ENCODE data around the gene KYNU. TPM values are rescaled to one million over a fixed set of nuclear protein-coding genes. Genes with fewer than 3 reads are reported as not detected.

Gene KYNU
- total and polyA plus RNA-seq, 2 donors (not counting 1 experiment from before 2014, with no cell fraction given) = 0.26 to 4.6 TPM

DNA sequence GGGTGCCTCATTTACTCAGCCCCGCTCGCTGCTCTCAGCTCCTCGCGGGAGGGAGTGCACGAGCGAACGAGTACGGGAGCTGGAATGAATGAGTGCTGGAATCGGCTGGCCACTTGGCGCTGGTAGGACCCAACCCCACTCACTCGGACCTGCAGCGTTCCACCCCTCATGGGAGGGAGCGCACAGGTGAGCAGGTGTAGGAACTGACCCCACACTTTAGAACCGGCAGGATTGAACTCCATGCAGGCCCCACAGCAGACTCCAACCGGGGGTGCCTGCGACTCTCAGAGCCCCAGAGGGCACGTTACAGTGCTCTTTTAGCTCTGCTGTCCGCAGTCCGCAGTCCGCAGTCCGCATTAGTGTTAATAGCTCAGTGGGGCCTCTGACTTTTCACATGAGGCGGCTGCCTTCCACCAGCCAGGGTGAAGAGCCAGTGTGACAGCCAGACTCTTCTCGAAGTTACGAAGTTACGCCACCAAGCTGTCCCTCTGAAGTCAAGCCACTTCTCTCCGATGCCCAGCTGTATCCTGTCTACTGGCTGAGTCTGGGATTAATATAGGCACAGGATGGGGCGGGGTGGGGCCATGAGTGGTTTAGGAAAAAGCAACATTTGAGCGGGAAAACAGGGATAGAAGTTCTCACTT, 149.1 kb downstream of the KYNU start:
- Histone ChIP-seq H3K4me2 (ENCODE audit: extremely low read depth, insufficient read depth, low read length) (no peak overlapping the region), H3K9me3 (ENCODE audit: control insufficient read depth, insufficient read depth, low read depth, low read length) (no peaks in the 10 kb centered on the region), H3K79me2 (ENCODE audit: control insufficient read depth, insufficient read depth, low read length) (no peaks in the 10 kb centered on the region), H4K20me1 (ENCODE audit: control insufficient read depth, extremely low read depth, insufficient read depth, low read length) (no peaks in the 10 kb centered on the region), H3K27me3 (ENCODE audit: control insufficient read depth, insufficient read depth, low read length) (no peaks in the 10 kb centered on the region), H3K4me1 (ENCODE audit: control insufficient read depth, extremely low read depth, insufficient read depth, low read length) (peaks cover 2% of the 10 kb centered on the region), H3K27ac (ENCODE audit: insufficient read depth, low read length) (no peak overlapping the region), H3K9ac (ENCODE audit: insufficient read depth, low read length) (no peak overlapping the region), H3K4me3 (replicated peaks in 1 of 4; ENCODE audit: control extremely low read depth in 1 of 4, insufficient read depth in 1 of 4, low read depth in 3 of 4, low read length in 4 of 4) (peak overlapping the region in 1 of 4 experiments; percentile 14), H3K36me3 (ENCODE audit: control insufficient read depth, insufficient read depth, low read length) (no peaks in the 10 kb centered on the region), H2AFZ (ENCODE audit: low read length) (no peak overlapping the region)
- TF ChIP-seq EZH2 (IDR thresholded peaks at IDR 0.05; ENCODE audit: low read length, missing control alignments) = no peak
- TF ChIP-seq CTCF (conservative IDR thresholded peaks at IDR 0.05 in 1 of 2, IDR thresholded peaks at IDR 0.05 in 1 of 2; ENCODE audit: low read depth in 1 of 2, low read length in 2 of 2) = no peak
- no peak for DNase-seq (ENCODE audit: low read depth in 2 of 2)

DNA sequence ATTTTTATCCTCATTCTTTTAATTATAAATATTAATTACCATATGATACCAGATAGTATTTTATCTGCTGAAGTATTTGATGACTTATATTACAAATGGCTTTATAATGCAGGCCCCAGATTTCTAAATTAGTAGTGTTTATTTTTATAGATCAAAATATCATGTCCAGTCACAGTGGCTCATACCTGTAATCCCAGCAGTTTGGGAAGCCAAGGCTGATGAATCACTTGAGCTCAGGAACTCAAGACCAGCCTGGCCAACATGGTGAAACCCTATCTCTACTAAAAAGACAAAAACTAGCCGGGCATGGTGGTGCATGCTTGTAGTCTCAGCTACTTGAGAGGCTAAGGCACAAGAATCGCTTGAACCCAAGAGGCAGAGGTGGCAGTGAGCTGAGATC, 151.7 kb downstream of the KYNU start:
- H3K4me2 ChIP-seq (ENCODE audit: extremely low read depth, insufficient read depth, low read length) = no peak overlapping the region
- H3K4me3 ChIP-seq (replicated peaks in 1 of 4; ENCODE audit: control extremely low read depth in 1 of 4, insufficient read depth in 1 of 4, low read depth in 3 of 4, low read length in 4 of 4) = no peak overlapping the region
- H3K4me1 ChIP-seq (ENCODE audit: control insufficient read depth, extremely low read depth, insufficient read depth, low read length) = peaks cover 2% of the 10 kb centered on the region
- H2AFZ ChIP-seq (ENCODE audit: low read length) = no peak overlapping the region
- H4K20me1 ChIP-seq (ENCODE audit: control insufficient read depth, extremely low read depth, insufficient read depth, low read length) = no peaks in the 10 kb centered on the region
- H3K9ac ChIP-seq (ENCODE audit: insufficient read depth, low read length) = no peak overlapping the region
- TF ChIP-seq EZH2 (IDR thresholded peaks at IDR 0.05; ENCODE audit: low read length, missing control alignments) = no peak
- no peak for TF ChIP-seq CTCF (conservative IDR thresholded peaks at IDR 0.05 in 1 of 2, IDR thresholded peaks at IDR 0.05 in 1 of 2; ENCODE audit: low read depth in 1 of 2, low read length in 2 of 2)
- H3K79me2 ChIP-seq (ENCODE audit: control insufficient read depth, insufficient read depth, low read length) = no peaks in the 10 kb centered on the region
- no peaks in the 10 kb centered on the region for H3K36me3 ChIP-seq (ENCODE audit: control insufficient read depth, insufficient read depth, low read length)
- no peak overlapping the region for H3K27ac ChIP-seq (ENCODE audit: insufficient read depth, low read length)
- no peaks in the 10 kb centered on the region for H3K27me3 ChIP-seq (ENCODE audit: control insufficient read depth, insufficient read depth, low read length)
- peak in 1 of 2 donors; percentile 60 for DNase-seq (ENCODE audit: low read depth in 2 of 2)
- H3K9me3 ChIP-seq (ENCODE audit: control insufficient read depth, insufficient read depth, low read depth, low read length) = no peaks in the 10 kb centered on the region

GRCh38 chr2:143030127-143030526, 152.7 kb downstream of the KYNU start:
- no peak overlapping the region for H3K4me2 ChIP-seq (ENCODE audit: extremely low read depth, insufficient read depth, low read length)
- H3K4me3 ChIP-seq (replicated peaks in 1 of 4; ENCODE audit: control extremely low read depth in 1 of 4, insufficient read depth in 1 of 4, low read depth in 3 of 4, low read length in 4 of 4) = no peak overlapping the region
- no peak overlapping the region for H3K27ac ChIP-seq (ENCODE audit: insufficient read depth, low read length)
- H3K9me3 ChIP-seq (ENCODE audit: control insufficient read depth, insufficient read depth, low read depth, low read length) = no peaks in the 10 kb centered on the region
- H3K27me3 ChIP-seq (ENCODE audit: control insufficient read depth, insufficient read depth, low read length) = no peaks in the 10 kb centered on the region
- no peaks in the 10 kb centered on the region for H4K20me1 ChIP-seq (ENCODE audit: control insufficient read depth, extremely low read depth, insufficient read depth, low read length)
- peak in 1 of 2 donors; percentile 1 for DNase-seq (ENCODE audit: low read depth in 2 of 2)
- peaks cover 2% of the 10 kb centered on the region for H3K4me1 ChIP-seq (ENCODE audit: control insufficient read depth, extremely low read depth, insufficient read depth, low read length)
- no peak overlapping the region for H2AFZ ChIP-seq (ENCODE audit: low read length)
- H3K79me2 ChIP-seq (ENCODE audit: control insufficient read depth, insufficient read depth, low read length) = no peaks in the 10 kb centered on the region
- no peaks in the 10 kb centered on the region for H3K36me3 ChIP-seq (ENCODE audit: control insufficient read depth, insufficient read depth, low read length)
- H3K9ac ChIP-seq (ENCODE audit: insufficient read depth, low read length) = no peak overlapping the region
- TF ChIP-seq EZH2 (IDR thresholded peaks at IDR 0.05; ENCODE audit: low read length, missing control alignments) = no peak
- TF ChIP-seq CTCF (conservative IDR thresholded peaks at IDR 0.05 in 1 of 2, IDR thresholded peaks at IDR 0.05 in 1 of 2; ENCODE audit: low read depth in 1 of 2, low read length in 2 of 2) = no peak

All from fibroblast of lung (primary cell).